Fibroblast of villous mesenchyme (primary cell): ENCODE results near the gene SATB1. TPM values are rescaled to one million over a fixed set of nuclear protein-coding genes. Genes with fewer than 3 reads are reported as not detected.

Experiments
- DNase-seq: peaks from one replicate; pipeline ENCODE4 v3.0.0-alpha.2; 2010; ENCODE audit warnings: low read depth
- H3K4me3 ChIP-seq: 2 replicates; pipeline ENCODE4 v1.5.1; 2011; ENCODE audit warnings: low read depth, mild to moderate bottlenecking, low read length
- total RNA-seq: library from RNA; depleted of rRNA; stranded (reverse); fragments of >200 nt; gene quantifications from 2 replicates; pipeline ENCODE4 v1.2.3, GENCODE V29; 2012
- TF ChIP-seq, protein P1 (sequence below): IDR thresholded peaks from 2 replicates; pipeline ENCODE4 v1.5.1; 2012; ENCODE audit warnings: low read depth, mild to moderate bottlenecking, low read length; ENCODE audit not compliant: insufficient read depth

The SATB1 gene
- total RNA-seq, 1 donor, result 17.7 TPM

DNA sequence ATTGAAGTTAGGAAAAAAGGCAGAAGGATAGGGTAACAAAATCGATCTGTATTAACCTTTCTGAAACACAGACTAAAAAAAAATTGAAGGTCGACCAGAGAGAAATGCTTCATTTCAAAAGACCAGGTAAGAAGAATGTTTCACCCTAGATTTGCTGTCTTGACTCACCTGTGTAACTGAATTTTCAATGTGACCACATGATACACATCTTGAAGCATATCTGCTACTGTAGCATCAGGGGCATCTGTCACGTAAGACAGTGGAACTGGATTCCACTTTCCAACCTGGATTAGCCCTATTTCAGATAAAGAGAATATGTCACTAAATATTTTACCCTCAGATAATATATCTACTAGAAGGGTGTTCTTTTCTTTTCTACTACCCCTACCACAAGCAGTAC is 9.3 kb downstream of the SATB1 start:
- no peak for DNase-seq
- H3K4me3 ChIP-seq, result no peak overlapping the region
- TF ChIP-seq, protein P1, sequence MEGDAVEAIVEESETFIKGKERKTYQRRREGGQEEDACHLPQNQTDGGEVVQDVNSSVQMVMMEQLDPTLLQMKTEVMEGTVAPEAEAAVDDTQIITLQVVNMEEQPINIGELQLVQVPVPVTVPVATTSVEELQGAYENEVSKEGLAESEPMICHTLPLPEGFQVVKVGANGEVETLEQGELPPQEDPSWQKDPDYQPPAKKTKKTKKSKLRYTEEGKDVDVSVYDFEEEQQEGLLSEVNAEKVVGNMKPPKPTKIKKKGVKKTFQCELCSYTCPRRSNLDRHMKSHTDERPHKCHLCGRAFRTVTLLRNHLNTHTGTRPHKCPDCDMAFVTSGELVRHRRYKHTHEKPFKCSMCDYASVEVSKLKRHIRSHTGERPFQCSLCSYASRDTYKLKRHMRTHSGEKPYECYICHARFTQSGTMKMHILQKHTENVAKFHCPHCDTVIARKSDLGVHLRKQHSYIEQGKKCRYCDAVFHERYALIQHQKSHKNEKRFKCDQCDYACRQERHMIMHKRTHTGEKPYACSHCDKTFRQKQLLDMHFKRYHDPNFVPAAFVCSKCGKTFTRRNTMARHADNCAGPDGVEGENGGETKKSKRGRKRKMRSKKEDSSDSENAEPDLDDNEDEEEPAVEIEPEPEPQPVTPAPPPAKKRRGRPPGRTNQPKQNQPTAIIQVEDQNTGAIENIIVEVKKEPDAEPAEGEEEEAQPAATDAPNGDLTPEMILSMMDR, result no peak

DNA sequence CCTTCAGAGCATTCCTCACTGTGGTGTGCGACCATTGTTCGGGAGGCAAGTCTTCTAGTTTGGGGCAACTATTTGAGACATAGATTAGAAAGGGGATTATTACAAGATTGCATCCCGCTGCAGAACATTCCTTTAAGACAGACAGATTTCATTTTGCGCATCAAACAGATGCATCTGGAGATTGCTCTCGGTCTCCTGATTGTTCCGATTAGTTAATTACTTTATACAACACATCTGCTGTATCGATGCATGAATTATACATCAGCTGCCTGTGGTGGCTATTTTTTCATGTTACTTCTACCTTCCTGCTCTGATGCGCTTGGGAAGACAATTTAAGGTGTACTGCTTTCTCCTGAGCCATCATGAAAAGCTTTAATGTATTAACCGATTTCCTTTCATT is 10.0 kb downstream of the SATB1 start:
- TF ChIP-seq, protein P1, result no peak
- DNase-seq, result no peak
- no peak overlapping the region for H3K4me3 ChIP-seq

DNA sequence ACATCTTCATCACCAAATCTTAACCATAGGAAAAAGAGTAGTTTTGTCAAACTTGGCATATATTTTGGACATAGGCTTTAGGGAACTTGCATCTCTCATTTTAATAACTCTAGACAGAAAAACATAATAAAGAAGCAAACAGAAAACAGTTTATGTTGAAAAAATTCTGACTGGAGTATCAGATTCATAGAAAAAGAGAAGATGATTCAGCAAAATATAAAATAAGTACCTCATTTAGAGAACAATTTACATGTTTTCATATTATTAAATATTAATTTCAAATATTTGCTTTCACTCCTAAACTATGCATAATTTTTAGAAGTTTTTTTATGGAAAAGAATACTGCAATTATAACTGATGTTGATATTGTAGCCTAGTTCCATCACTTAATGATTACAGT is 12.5 kb downstream of the SATB1 start:
- H3K4me3 ChIP-seq, result no peak overlapping the region
- no peak for DNase-seq
- TF ChIP-seq, protein P1, result no peak

DNA sequence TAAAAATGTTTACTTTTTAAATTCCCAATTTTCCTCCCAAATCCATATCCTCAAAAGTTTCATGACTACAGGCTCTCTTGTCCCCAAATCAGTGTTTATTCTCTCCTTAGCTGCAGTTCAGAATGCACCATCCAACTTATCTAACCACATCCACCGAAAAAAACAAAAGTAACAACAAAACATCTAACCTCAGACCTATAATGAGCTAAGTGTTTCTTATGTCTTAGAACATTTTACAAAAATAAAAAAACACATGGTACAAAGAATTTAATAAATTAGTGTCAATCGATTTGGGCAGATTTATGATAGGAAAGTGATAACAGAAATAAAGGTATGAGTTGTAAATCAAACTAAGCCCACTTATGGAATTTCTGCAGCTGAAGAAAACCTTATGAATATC is 13.6 kb downstream of the SATB1 start:
- DNase-seq, result no peak
- no peak overlapping the region for H3K4me3 ChIP-seq
- TF ChIP-seq, protein P1, result no peak

DNA sequence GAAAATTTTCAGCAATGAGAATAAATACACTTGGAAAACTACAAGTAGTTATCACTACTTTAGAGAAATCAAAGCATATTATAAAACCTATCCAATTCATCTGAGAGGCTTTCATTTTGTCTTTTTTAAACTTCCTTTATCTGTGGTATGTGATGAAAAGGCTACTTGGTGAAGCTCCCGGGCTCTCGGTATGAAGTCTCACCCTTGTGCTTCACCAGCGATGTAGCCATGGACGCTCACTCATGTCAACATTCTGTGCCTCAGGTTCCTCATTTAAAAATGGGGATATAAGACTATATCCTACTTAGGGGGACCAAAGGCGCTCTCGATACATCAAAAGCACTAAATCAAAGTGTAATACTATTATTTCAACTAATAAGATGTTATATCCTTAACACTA is 14.9 kb downstream of the SATB1 start:
- TF ChIP-seq, protein P1, result no peak
- DNase-seq, result no peak
- H3K4me3 ChIP-seq, result no peak overlapping the region

DNA sequence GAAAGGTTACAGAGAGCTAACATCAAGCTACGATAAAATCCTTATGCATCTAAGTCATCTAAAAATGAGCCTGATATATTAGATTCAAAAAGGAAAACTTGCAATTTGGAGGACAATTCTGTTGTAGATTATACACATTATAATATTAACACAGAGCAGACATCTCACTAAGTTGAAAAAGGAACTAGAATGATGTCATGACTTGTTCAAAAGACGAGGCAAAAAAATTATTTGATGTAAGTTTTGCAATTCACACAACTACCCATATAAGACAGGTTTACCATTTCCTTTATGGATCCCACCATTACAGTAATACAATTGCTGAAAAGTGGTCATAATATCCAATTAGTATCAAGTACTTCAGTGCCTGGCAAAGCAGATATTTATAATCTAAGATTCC is 15.9 kb downstream of the SATB1 start:
- no peak overlapping the region for H3K4me3 ChIP-seq
- TF ChIP-seq, protein P1, result no peak
- no peak for DNase-seq

DNA sequence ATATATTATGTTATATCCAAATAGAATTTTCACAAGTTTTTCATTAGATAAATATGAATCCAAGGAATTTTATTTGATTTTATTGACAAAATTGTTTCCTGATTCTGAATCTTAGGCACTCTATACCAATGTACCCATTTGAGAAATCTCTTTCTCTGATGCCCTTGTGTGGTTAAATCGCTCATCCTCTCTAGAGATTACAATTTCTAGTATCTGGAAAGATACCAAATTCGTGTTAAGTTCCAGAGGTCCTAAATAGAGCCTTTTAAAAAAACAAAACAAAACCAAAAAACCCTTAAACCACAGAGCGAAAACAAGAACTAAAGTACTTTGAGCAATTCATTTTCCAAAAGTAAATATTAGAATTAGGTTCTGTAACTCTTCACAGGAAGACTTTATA is 20.0 kb downstream of the SATB1 start:
- no peak for DNase-seq
- no peak overlapping the region for H3K4me3 ChIP-seq
- TF ChIP-seq, protein P1, result no peak
